GM04504 (cell line): ENCODE measurements around the gene RPS19.
"Not testable (repeated sequence)": the region's sequence is repeated elsewhere in the genome, so short reads cannot be mapped to it uniquely, and the experiment has no call there.

Experiments
- DNase-seq: peaks from one replicate; pipeline ENCODE4 v3.0.0-alpha.2; 2012; ENCODE audit warnings: low read depth

The RPS19 gene

GRCh38 chr19:41860419-41861115 lies 512 bp downstream of the RPS19 start:
- DNase-seq, result no peak

GRCh38 chr19:41861116-41861768 lies 1.2 kb downstream of the RPS19 start:
- no peak for DNase-seq

GRCh38 chr19:41861846-41862245 lies 1.8 kb downstream of the RPS19 start:
- DNase-seq, result no peak

- DNase-seq, result no peak
These were observed 2.5 kb downstream of the RPS19 start for GRCh38 chr19:41862445-41862986.

- no peak for DNase-seq
These were observed 3.3 kb downstream of the RPS19 start for GRCh38 chr19:41863209-41863931.

- DNase-seq, result no peak
These were observed 4.3 kb downstream of the RPS19 start for GRCh38 chr19:41864374-41864773.

GRCh38 chr19:41866284-41866683 lies 6.2 kb downstream of the RPS19 start:
- DNase-seq, result no peak

GRCh38 chr19:41868120-41868988 lies 8.3 kb downstream of the RPS19 start:
- DNase-seq, result no peak

- no peak for DNase-seq
These were observed 8.9 kb downstream of the RPS19 start for GRCh38 chr19:41868989-41869300.

GRCh38 chr19:41869374-41869955 lies 9.4 kb downstream of the RPS19 start:
- no peak for DNase-seq

- no peak for DNase-seq
These were observed 10.4 kb downstream of the RPS19 start for GRCh38 chr19:41870401-41870873.

- DNase-seq, result no peak
These were observed 11.7 kb downstream of the RPS19 start for GRCh38 chr19:41871573-41872383.

- no peak for DNase-seq
These were observed 12.3 kb downstream of the RPS19 start for GRCh38 chr19:41872384-41872774.

GRCh38 chr19:41872775-41873647 lies 13.0 kb downstream of the RPS19 start:
- DNase-seq, result no peak

GRCh38 chr19:41875973-41876372 lies 15.9 kb downstream of the RPS19 start:
- not testable (repeated sequence) for DNase-seq

GRCh38 chr19:41876847-41877832 lies 17.1 kb downstream of the RPS19 start, which contains the start of gene CD79A:
Gene CD79A (plus strand): TSS chr19:41877279. CDS start chr19:41877305, 26 bp downstream.
- no peak for DNase-seq

- no peak for DNase-seq
These were observed 18.2 kb downstream of the RPS19 start for GRCh38 chr19:41877916-41878905.
